HepG2 (cell line): Measurements from ENCODE around the gene IQGAP3. TPM values are rescaled to one million over a fixed set of nuclear protein-coding genes. Genes with fewer than 3 reads are reported as not detected.

ENCODE experiments used
- HDAC6 ChIP-seq: fragments of 200-600 bp; sonication (generic); IDR thresholded peaks from 2 replicates; pipeline ENCODE4 v1.7.0; 2017; ENCODE audit warnings: mild to moderate bottlenecking, antibody characterized with exemption, low read length, low read depth
- HHEX ChIP-seq: IDR thresholded peaks from 2 replicates; pipeline ENCODE4 v1.6.1; 2016; ENCODE audit warnings: control low read depth
- MIXL1 ChIP-seq: IDR thresholded peaks from 2 replicates; pipeline ENCODE4 v1.6.1; 2016
- SUZ12 ChIP-seq: fragments of 150-350 bp; IDR thresholded peaks from 2 replicates; pipeline ENCODE4 v1.6.1; 2014; ENCODE audit warnings: low read depth, low read length
- TRIM24 ChIP-seq: sonication (generic); formaldehyde crosslinking; IDR thresholded peaks from 2 replicates; pipeline ENCODE4 v1.8.0; 2022; ENCODE audit warnings: mild to moderate bottlenecking, missing genetic modification reagents
- ZNF484 ChIP-seq: sonication (generic); formaldehyde crosslinking; IDR thresholded peaks from 2 replicates; pipeline ENCODE4 v1.5.1; 2020; ENCODE audit warnings: mild to moderate bottlenecking, low read depth, missing genetic modification reagents, borderline replicate concordance
- ZNF552 ChIP-seq: sonication (generic); formaldehyde crosslinking; IDR thresholded peaks from 2 replicates; pipeline ENCODE4 v1.9.0; 2022; ENCODE audit warnings: missing genetic modification reagents, mild to moderate bottlenecking, borderline replicate concordance
- ZNF558 ChIP-seq: sonication (generic); formaldehyde crosslinking; IDR thresholded peaks from 2 replicates; pipeline ENCODE4 v1.9.0; 2022; ENCODE audit warnings: mild to moderate bottlenecking, missing genetic modification reagents, borderline replicate concordance
- ZNF607 ChIP-seq: sonication (generic); formaldehyde crosslinking; IDR thresholded peaks from 2 replicates; pipeline ENCODE4 v1.5.1; 2020; ENCODE audit warnings: missing genetic modification reagents, mild to moderate bottlenecking, borderline replicate concordance
- polyA plus RNA-seq, 8 experiments: library from polyadenylated mRNA; depleted of rRNA in 3 of 8; stranded (reverse) in 7 of 8; unstranded in 1 of 8; fragments of >200 nt; fragmentation: Illumina TruSeq in 4 of 8; extraction: Trizol in 4 of 8; gene quantifications; 2 replicates each; pipeline versions ENCODE4 v1.2.1 to v1.2.3, GENCODE V29; 2011 to 2016; ENCODE audit warnings: low read depth in 4 of 8, missing spikeins in 1 of 8, mixed read lengths in 1 of 8; ENCODE audit not compliant: insufficient read depth in 1 of 8
- total RNA-seq, 5 experiments: library from RNA; depleted of rRNA; stranded (reverse); fragments of >200 nt; fragmentation: Illumina TruSeq; extraction: Trizol; gene quantifications; 2 replicates each; pipeline ENCODE4 v1.2.3, GENCODE V29; 2016; ENCODE audit warnings: low read depth in 1 of 5
- TF ChIP-seq, protein P1 (sequence below): sonication (generic); formaldehyde crosslinking; IDR thresholded peaks from 2 replicates; pipeline ENCODE4 v1.8.0; 2022; ENCODE audit warnings: mild to moderate bottlenecking, missing genetic modification reagents; ENCODE audit not compliant: insufficient replicate concordance
- TF ChIP-seq, protein P2 (sequence below): sonication (generic); formaldehyde crosslinking; IDR thresholded peaks from 2 replicates; pipeline ENCODE4 v1.9.0; 2021; ENCODE audit warnings: missing genetic modification reagents, borderline replicate concordance
- TF ChIP-seq, protein P3 (sequence below): sonication (generic); formaldehyde crosslinking; IDR thresholded peaks from 2 replicates; pipeline ENCODE4 v1.8.0; 2022; ENCODE audit warnings: mild to moderate bottlenecking, missing genetic modification reagents, borderline replicate concordance
- TF ChIP-seq, protein P4 (sequence below): sonication (generic); formaldehyde crosslinking; IDR thresholded peaks from 2 replicates; pipeline ENCODE4 v1.4.0; 2020; ENCODE audit warnings: mild to moderate bottlenecking, missing genetic modification reagents
- TF ChIP-seq, protein P5 (sequence below): sonication (generic); formaldehyde crosslinking; IDR thresholded peaks from 2 replicates; pipeline ENCODE4 v1.5.0; 2020; ENCODE audit warnings: missing genetic modification reagents
- TF ChIP-seq, protein P6 (sequence below): sonication (generic); formaldehyde crosslinking; IDR thresholded peaks from 2 replicates; pipeline ENCODE4 v1.4.0; 2020; ENCODE audit warnings: mild to moderate bottlenecking, low read depth, missing genetic modification reagents
- TF ChIP-seq, protein P7 (sequence below): sonication (generic); formaldehyde crosslinking; IDR thresholded peaks from 2 replicates; pipeline ENCODE4 v1.8.1; 2023; ENCODE audit warnings: missing genetic modification reagents, mild to moderate bottlenecking, borderline replicate concordance
- TF ChIP-seq, protein P8 (sequence below): sonication (generic); formaldehyde crosslinking; IDR thresholded peaks from 2 replicates; pipeline ENCODE4 v1.8.0; 2022; ENCODE audit warnings: mild to moderate bottlenecking, missing genetic modification reagents

IQGAP3 gene
- total and polyA plus RNA-seq, 2 of the 13 experiments (the other 11 are each of a cell fraction or from before 2014, with no cell fraction given), result 13.5 to 14.1 TPM

DNA sequence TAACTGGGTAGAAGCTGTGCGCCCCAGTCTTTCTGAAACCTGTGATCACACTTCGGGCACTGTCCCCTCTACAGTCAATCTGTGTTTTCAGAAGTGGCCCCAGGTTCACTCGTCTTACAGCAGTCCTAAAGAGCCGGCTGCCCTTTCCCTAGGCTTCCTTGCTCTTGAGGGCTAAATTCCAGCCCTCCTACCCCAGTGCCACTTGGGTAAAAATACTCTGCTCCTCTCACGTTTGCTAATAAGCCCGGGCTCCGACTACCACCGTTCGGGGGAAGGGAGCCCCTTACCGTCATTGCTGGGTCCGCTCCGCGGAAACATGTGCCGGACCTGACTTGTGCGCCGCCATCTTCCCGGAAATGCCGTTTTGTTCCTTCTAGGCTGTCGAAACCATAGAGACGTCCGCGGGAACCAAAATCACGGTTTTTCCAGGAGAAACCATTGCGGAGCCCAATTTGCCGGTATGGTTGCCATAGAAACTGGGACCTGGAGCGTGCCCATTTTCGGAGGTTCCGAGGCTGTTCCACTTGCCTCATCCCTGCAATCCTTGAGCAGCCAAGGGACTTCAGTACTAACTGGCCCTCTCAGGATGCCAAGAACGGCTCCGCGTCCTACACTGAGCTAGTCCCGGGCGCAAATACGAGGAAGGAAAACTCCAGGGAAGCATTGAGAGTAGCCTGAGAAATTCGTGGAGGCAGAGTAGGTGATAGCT, 28.9 kb upstream of the IQGAP3 start, which contains the start of gene GPATCH4 (continued):
- TF ChIP-seq, protein P1, sequence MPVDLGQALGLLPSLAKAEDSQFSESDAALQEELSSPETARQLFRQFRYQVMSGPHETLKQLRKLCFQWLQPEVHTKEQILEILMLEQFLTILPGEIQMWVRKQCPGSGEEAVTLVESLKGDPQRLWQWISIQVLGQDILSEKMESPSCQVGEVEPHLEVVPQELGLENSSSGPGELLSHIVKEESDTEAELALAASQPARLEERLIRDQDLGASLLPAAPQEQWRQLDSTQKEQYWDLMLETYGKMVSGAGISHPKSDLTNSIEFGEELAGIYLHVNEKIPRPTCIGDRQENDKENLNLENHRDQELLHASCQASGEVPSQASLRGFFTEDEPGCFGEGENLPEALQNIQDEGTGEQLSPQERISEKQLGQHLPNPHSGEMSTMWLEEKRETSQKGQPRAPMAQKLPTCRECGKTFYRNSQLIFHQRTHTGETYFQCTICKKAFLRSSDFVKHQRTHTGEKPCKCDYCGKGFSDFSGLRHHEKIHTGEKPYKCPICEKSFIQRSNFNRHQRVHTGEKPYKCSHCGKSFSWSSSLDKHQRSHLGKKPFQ (CRISPR knock-in tag), result no peak
- TF ChIP-seq, protein P2, sequence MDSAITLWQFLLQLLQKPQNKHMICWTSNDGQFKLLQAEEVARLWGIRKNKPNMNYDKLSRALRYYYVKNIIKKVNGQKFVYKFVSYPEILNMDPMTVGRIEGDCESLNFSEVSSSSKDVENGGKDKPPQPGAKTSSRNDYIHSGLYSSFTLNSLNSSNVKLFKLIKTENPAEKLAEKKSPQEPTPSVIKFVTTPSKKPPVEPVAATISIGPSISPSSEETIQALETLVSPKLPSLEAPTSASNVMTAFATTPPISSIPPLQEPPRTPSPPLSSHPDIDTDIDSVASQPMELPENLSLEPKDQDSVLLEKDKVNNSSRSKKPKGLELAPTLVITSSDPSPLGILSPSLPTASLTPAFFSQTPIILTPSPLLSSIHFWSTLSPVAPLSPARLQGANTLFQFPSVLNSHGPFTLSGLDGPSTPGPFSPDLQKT (CRISPR knock-in tag), result no peak
- TF ChIP-seq, protein P3, sequence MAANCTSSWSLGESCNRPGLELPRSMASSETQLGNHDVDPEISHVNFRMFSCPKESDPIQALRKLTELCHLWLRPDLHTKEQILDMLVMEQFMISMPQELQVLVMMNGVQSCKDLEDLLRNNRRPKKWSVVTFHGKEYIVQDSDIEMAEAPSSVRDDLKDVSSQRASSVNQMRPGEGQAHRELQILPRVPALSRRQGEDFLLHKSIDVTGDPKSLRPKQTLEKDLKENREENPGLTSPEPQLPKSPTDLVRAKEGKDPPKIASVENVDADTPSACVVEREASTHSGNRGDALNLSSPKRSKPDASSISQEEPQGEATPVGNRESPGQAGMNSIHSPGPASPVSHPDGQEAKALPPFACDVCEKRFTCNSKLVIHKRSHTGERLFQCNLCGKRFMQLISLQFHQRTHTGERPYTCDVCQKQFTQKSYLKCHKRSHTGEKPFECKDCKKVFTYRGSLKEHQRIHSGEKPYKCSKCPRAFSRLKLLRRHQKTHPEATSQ (CRISPR knock-in tag), result 0 out of 2 replicates have a peak, but pooled peaks have one; percentile 26
- TF ChIP-seq ZNF552 (CRISPR knock-in tag) (no peak), TRIM24 (CRISPR knock-in tag) (no peak), HHEX (CRISPR knock-in tag) (no peak), MIXL1 (CRISPR knock-in tag) (no peak), ZNF607 (CRISPR knock-in tag) (peak; percentile 56; the same call in 1 of the 2 replicates), ZNF558 (peak; percentile 78; the same call in 1 of the 2 replicates), HDAC6 (no peak), ZNF484 (CRISPR knock-in tag) (no peak), SUZ12 (no peak)
- TF ChIP-seq, protein P4, sequence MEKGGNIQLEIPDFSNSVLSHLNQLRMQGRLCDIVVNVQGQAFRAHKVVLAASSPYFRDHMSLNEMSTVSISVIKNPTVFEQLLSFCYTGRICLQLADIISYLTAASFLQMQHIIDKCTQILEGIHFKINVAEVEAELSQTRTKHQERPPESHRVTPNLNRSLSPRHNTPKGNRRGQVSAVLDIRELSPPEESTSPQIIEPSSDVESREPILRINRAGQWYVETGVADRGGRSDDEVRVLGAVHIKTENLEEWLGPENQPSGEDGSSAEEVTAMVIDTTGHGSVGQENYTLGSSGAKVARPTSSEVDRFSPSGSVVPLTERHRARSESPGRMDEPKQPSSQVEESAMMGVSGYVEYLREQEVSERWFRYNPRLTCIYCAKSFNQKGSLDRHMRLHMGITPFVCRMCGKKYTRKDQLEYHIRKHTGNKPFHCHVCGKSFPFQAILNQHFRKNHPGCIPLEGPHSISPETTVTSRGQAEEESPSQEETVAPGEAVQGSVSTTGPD, result peak; percentile 87
- TF ChIP-seq, protein P5, sequence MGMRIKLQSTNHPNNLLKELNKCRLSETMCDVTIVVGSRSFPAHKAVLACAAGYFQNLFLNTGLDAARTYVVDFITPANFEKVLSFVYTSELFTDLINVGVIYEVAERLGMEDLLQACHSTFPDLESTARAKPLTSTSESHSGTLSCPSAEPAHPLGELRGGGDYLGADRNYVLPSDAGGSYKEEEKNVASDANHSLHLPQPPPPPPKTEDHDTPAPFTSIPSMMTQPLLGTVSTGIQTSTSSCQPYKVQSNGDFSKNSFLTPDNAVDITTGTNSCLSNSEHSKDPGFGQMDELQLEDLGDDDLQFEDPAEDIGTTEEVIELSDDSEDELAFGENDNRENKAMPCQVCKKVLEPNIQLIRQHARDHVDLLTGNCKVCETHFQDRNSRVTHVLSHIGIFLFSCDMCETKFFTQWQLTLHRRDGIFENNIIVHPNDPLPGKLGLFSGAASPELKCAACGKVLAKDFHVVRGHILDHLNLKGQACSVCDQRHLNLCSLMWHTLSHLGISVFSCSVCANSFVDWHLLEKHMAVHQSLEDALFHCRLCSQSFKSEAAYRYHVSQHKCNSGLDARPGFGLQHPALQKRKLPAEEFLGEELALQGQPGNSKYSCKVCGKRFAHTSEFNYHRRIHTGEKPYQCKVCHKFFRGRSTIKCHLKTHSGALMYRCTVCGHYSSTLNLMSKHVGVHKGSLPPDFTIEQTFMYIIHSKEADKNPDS (CRISPR knock-in tag), result no peak
- TF ChIP-seq, protein P6, sequence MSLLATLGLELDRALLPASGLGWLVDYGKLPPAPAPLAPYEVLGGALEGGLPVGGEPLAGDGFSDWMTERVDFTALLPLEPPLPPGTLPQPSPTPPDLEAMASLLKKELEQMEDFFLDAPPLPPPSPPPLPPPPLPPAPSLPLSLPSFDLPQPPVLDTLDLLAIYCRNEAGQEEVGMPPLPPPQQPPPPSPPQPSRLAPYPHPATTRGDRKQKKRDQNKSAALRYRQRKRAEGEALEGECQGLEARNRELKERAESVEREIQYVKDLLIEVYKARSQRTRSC (CRISPR knock-in tag), result no peak; the same call in 1 of the 2 replicates
- TF ChIP-seq, protein P7, sequence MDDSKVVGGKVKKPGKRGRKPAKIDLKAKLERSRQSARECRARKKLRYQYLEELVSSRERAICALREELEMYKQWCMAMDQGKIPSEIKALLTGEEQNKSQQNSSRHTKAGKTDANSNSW, result 0 out of 2 replicates have a peak, but pooled peaks have one; percentile 68
- TF ChIP-seq, protein P8, sequence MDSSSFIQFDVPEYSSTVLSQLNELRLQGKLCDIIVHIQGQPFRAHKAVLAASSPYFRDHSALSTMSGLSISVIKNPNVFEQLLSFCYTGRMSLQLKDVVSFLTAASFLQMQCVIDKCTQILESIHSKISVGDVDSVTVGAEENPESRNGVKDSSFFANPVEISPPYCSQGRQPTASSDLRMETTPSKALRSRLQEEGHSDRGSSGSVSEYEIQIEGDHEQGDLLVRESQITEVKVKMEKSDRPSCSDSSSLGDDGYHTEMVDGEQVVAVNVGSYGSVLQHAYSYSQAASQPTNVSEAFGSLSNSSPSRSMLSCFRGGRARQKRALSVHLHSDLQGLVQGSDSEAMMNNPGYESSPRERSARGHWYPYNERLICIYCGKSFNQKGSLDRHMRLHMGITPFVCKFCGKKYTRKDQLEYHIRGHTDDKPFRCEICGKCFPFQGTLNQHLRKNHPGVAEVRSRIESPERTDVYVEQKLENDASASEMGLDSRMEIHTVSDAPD (CRISPR knock-in tag), result peak; percentile 77
